Fibroblast of the aortic adventitia (primary cell): ENCODE measurements around the gene MLLT6. TPM values are rescaled to one million over a fixed set of nuclear protein-coding genes. Genes with fewer than 3 reads are reported as not detected.

ENCODE experiments used
- DNase-seq: peaks from one replicate; pipeline ENCODE4 v3.0.0-alpha.2; 2010; ENCODE audit warnings: low read depth
- H3K4me3 ChIP-seq: 2 replicates; pipeline ENCODE4 v1.5.1; 2011; ENCODE audit warnings: low read depth, mild to moderate bottlenecking, control low read depth, low read length, moderate library complexity
- total RNA-seq: library from RNA; depleted of rRNA; stranded (reverse); fragments of >200 nt; gene quantifications from 2 replicates; pipeline ENCODE4 v1.2.3, GENCODE V29; 2012; ENCODE audit warnings: low replicate concordance
- TF ChIP-seq, protein P1 (sequence below): IDR thresholded peaks from 2 replicates; pipeline ENCODE4 v1.5.1; 2011; ENCODE audit warnings: mild to moderate bottlenecking, low read length, control low read depth, inconsistent platforms; ENCODE audit not compliant: insufficient read depth

MLLT6 gene
- total RNA-seq, 1 donor: 38.7 TPM

DNA sequence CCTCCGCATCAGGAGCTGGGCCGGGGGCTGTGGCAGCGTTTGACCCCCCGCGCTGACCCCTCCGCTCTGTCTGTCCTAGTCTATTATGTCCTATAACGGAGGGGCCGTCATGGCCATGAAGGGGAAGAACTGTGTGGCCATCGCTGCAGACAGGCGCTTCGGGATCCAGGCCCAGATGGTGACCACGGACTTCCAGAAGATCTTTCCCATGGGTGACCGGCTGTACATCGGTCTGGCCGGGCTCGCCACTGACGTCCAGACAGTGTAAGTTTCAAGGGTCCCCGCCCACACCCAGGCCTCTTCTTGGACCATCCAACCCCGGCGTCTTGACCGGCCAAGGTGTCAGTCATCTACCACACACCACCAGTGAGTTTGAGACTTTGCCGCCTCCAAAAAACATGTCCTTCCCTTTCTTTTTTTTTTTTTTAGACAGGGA, 48.0 kb downstream of the MLLT6 start:
- DNase-seq: no peak
- H3K4me3 ChIP-seq: peak overlapping the region; percentile 100
- TF ChIP-seq, protein P1, sequence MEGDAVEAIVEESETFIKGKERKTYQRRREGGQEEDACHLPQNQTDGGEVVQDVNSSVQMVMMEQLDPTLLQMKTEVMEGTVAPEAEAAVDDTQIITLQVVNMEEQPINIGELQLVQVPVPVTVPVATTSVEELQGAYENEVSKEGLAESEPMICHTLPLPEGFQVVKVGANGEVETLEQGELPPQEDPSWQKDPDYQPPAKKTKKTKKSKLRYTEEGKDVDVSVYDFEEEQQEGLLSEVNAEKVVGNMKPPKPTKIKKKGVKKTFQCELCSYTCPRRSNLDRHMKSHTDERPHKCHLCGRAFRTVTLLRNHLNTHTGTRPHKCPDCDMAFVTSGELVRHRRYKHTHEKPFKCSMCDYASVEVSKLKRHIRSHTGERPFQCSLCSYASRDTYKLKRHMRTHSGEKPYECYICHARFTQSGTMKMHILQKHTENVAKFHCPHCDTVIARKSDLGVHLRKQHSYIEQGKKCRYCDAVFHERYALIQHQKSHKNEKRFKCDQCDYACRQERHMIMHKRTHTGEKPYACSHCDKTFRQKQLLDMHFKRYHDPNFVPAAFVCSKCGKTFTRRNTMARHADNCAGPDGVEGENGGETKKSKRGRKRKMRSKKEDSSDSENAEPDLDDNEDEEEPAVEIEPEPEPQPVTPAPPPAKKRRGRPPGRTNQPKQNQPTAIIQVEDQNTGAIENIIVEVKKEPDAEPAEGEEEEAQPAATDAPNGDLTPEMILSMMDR: no peak

DNA sequence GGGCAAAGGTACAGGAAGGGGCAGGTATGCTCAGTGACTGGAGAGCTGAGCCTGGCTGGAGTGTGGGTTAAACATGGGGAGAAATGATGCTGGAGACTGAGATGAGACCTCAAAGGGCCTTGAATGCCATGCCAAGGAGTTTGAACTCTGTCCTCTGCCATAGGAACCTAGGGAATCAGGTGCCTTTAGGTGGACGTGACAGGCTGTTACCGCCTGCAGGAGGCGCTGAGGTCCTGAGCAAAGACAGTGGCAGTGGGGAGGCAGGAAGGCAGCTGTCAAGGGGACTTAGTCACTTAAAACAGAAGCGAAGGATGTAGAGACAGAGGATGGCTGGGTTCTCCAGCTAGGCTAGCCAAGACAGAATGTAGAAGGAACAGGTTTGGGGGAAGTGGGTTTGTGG, 56.5 kb downstream of the MLLT6 start:
- H3K4me3 ChIP-seq: no peak overlapping the region
- no peak for DNase-seq
- TF ChIP-seq, protein P1: peak; percentile 21

DNA sequence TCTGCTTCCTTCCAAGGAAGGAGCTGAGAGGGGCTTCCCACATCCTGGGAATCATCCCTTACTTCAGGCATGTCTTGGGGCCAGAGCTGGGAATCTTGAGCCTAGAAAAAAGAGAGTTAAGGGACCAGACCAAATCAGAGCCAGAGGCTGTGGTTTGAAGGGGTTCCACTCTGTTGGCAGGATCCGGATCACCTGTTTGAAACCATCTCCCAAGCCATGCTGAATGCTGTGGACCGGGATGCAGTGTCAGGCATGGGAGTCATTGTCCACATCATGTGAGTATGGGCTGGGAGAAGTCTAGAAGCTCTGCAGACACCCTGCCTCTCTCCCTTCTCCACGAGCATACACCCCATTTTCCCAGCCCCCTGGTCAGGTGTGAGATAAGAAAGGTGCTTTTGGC, 57.2 kb downstream of the MLLT6 start:
- no peak overlapping the region for H3K4me3 ChIP-seq
- DNase-seq: no peak
- TF ChIP-seq, protein P1: no peak

DNA sequence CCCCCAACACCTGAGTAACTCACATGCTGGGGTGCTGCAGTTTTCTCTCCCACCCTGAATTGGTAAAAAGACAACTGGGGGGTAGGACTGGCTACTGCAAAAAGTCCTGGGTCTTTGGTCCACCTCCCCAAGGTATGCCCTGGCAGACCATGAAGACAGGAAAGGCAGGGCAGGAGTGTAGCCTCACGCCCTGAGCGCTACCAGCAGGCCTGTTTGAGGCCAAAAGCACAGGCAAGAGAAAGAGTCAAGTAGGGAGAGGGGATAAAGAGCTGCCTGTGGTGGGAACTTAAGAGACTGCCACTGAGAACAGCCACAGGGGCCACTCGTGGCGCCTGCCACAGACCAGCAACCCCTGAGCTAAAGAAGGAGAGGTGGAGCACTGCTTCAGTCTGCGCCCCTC, 61.3 kb downstream of the MLLT6 start:
- H3K4me3 ChIP-seq: no peak overlapping the region
- TF ChIP-seq, protein P1: no peak
- DNase-seq: no peak

DNA sequence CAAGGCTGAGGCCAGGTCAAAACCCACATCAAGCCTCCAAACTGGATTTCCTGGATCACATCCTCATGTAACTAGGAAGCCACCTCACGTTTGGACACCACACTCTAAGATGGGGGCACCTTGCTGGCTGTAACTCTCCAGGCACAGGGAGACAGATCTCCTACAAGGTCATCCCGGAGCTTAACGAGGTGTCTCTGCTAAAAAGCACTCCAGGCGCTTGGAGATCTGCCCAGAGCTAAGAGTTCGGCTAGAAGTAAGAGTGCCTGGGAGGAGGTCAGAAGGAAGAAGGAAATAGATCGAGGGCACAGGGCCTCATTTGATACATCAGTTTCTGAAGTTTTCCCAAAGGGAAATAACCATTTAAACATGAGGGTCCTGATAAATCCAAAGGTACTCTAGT, 63.3 kb downstream of the MLLT6 start:
- TF ChIP-seq, protein P1: no peak
- DNase-seq: no peak
- H3K4me3 ChIP-seq: no peak overlapping the region

DNA sequence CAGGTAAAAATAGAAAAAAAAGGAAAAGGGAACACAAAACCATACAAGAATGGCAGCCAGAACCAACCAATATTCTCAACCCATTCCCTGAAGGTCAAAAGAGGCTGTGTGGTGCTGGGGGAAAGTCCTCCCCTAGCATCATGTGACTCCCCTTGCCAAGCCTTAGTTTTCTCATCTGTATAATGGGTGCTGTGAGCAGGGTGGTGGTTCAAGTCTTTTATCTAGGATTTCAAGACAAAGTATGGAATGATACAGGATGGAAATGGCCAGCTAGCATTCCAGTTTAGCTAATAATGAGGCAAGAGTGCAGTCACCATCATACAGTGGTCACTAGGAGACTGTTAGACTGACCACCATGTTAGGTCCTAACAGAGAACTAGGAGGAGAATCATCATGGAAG, 68.2 kb downstream of the MLLT6 start:
- DNase-seq: no peak
- TF ChIP-seq, protein P1: no peak
- no peak overlapping the region for H3K4me3 ChIP-seq

DNA sequence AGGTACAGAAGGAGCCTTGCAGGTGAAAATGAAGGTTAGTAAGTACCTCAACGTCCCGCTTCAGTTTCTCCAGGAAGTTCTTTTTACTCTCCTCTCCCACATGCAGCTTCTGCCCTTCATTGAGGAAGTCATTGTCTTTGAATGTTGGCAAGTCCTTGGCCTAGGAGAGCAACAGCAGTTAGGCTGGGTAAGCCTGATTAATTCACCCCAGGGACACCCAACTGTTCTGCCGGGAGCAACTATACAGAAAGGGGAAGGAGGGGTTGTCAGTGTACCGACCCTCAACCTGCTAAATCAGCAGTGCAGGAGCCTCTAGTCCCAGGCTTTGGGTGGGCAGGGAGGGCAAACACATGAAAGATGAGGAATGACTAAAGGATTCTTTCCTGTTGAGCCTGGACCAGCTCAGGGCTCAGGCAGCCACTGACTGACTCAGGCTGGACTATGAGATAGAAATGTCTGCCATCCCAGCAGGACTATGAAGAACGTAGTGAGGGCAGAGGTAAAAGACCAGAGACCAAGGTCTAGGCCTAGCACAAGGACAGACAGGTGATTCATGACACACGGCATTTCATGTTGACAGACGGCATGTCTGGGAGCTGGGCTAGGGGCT, 72.7 kb downstream of the MLLT6 start:
- DNase-seq: no peak
- H3K4me3 ChIP-seq: no peak overlapping the region
- TF ChIP-seq, protein P1: no peak
